Activated naive CD4-positive, alpha-beta T cell treated with anti-CD3 and anti-CD28 coated beads, Interleukin-2, amount 10 ng/mL, durations not matched to agents 5 hours and 36 hours (primary cell): Measurements from ENCODE around the gene SLC9B2. TPM values are rescaled to one million over a fixed set of nuclear protein-coding genes. Genes with fewer than 3 reads are reported as not detected.

Experiments
- total RNA-seq, 2 experiments: library from RNA; stranded (reverse); gene quantifications; one replicate each; pipeline ENCODE4 v1.2.3, GENCODE V29; 2021

Gene SLC9B2, protein sequence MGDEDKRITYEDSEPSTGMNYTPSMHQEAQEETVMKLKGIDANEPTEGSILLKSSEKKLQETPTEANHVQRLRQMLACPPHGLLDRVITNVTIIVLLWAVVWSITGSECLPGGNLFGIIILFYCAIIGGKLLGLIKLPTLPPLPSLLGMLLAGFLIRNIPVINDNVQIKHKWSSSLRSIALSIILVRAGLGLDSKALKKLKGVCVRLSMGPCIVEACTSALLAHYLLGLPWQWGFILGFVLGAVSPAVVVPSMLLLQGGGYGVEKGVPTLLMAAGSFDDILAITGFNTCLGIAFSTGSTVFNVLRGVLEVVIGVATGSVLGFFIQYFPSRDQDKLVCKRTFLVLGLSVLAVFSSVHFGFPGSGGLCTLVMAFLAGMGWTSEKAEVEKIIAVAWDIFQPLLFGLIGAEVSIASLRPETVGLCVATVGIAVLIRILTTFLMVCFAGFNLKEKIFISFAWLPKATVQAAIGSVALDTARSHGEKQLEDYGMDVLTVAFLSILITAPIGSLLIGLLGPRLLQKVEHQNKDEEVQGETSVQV
- total RNA-seq = 10 to 100 TPM; 19.2 to 19.5 TPM

DNA sequence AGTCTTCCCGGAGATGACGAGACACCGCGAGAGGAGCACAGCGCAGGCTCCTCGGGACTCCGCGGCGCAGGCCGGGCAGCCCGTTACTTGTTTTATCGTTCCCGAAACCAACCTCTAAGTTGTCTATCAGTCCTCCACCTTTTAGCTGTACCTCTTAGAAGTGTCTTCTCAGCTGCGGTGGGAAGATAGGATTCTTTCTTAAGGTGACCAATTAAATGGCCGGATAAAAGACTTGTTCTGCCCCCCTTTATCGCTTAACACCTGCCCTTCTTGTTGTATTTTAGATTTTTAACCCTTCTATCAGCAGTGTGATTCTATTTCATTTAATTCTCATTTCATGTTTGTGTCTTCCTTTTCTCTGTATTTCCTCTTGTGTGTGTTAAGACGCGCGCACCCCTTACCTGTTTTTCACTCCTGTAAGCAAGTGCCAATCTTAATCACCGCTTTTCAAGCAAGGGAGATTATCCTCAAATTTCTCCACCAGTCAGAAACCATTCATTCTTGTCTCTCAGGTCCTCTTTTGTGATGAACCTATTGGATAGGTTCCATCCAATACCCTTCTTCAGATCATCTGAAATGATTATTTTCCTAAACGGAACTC, at the start of gene SLC9B2:
Gene SLC9B2 (minus strand): TSS at position 15 of the 601 bp plus-strand sequence. CDS start 9,211 bp downstream, outside the sequence.

DNA sequence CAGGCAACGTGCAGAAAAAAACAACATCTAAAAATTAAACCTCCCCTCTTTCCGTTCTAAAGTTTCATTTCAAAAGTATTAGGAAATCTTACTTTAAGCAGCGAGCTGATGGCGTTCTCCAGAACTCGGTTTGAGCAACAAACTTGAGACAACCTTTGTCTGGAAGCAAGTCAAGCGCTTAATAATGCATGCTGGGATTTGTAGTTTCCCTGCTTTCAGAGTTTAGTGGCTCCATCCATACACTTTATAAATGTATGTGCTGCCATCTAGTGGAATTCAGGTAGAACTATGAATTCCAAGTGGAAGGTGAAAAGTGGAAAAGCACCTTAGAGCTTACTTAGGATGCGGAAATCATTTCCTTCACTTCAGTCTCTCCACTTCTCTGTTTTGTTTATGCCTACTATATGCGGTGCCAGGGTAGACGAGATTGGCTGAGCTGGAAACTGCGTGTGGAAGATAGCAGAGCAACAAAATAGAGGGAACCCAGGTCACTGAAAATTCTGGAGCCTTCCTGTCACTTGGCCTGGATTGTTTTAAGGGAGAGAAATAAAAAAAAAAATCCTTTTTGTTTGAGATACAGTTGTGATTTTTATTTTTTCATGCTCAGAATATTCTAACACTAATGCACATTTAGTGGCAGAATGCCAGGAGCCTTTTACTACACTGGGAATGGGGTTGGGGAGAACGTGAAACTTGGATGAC, 23.3 kb upstream of the SLC9B2 start, which contains the start of gene BDH2:
Gene BDH2 (minus strand): TSS at position 144 of the 702 bp plus-strand sequence. CDS start 3,580 bp downstream, outside the sequence.

DNA sequence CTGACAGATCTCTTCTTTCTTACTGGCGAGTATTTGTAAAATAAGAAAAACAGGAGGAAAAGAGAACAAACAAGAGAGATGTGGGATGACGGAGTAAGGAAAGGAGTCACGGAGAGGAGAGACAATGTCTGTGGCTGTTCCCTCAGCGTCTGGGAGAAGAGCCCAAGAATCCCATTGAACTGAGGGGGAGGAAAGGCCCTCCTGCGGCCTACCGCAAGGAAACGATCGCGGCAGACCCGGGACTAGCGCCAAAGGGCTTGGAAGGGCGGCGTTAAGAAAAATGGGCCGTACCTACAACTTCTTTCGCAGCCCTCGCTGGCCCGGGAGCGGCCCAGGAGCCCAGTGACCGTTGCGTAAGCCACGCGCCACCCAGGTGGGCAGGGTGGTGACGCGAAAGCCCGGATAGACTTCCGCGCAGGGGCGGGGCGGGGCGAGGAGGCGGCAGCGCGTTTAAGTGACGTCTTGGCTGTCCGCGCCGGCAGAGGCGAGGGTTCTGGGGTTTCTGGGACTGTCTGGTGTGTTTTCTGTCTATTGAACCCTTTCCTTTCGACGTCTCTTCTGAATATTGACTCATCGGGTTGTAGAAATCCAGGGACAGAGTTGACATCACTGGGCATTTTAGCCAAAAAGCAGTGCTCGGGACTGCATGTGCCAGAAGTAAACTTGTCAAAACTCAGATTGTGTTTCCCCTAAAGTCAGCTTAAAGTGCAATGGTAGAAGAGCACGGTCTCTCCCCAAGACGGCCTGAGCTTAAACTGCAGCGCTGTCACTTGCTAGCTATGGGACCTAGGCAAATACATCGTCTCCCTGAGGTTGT, 57.0 kb downstream of the SLC9B2 start, which contains the start of gene SLC9B1:
Gene SLC9B1 (minus strand): TSS at position 398 of the 817 bp plus-strand sequence. CDS start 27,994 bp downstream, outside the sequence.

Other genes starting within 250 kb of the SLC9B2 start
- 100 to 1,000 TPM; 356 to 362 TPM for gene UBE2D3, start 249.2 kb downstream of the SLC9B2 start, total RNA-seq
- gene CISD2, start 207.8 kb downstream of the SLC9B2 start, total RNA-seq = 10 to 100 TPM; 33.4 TPM
- gene SLC9B1, start 57.1 kb downstream of the SLC9B2 start, total RNA-seq = 1 to 10 TPM; 1.3 to 2.0 TPM
- 10 to 100 TPM; 19.9 to 22.3 TPM for gene BDH2, start 23.1 kb upstream of the SLC9B2 start, total RNA-seq
- 10 to 100 TPM; 42.6 to 42.8 TPM for gene CENPE, start 121.6 kb upstream of the SLC9B2 start, total RNA-seq